ENCODE measurements around the gene MRPL27.
A peak's percentile ranks its signal among the peaks of the same experiment; 100 is the strongest.

The MRPL27 gene

GRCh38 chr17:50359005-50359699, 13.8 kb downstream of the MRPL27 start:
- no peak for DNase-seq

- DNase-seq = no peak
Observed at GRCh38 chr17:50358177-50358576, 14.8 kb downstream of the MRPL27 start.

DNA sequence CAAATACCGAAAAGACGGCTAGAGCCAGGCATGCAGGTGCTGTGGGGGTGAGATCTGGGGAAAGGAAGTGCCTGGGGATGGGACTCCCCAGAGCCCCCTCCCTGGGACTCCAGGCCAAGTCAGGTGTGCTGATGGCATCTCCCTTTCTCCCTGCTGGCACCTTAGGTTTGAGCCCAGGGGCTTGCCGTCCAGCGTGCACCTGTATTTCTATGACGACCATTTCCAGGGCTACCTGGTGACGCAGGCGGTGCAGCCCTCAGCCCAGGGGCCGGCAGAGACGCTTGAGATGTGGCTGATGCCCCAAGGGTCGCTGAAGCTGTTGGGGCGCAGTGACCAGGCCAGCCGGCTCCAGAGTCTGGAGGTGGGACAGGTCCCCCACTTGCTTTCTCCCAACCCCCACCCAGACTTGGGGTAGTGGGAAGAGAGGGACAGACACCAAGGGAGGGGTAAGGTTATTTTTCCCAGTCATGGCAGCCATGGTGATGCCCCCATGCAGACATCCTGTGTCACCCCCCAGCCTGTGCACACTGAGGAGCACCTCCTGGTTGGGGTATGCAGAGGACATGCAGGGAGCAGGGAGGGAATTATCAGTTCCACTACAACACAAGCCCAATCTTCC, 16.0 kb downstream of the MRPL27 start:
- no peak for DNase-seq

DNA sequence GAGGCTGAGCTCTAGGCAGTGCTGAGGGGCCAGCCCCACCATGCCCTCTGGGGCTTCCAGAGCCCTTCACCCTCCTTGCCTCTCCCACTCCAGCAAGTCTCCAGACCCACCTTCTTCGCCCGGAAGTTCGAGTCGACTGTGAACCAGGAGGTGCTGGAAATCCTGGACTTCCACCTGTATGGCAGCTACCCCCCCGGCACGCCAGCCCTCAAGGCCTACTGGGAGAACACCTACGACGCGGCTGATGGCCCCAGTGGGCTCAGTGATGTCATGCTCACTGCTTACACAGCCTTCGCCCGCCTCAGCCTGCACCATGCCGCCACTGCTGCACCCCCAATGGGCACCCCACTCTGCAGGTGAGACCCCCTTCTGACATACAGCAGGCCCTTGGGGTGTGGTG, 16.6 kb downstream of the MRPL27 start:
- DNase-seq = no peak

- DNase-seq = no peak
Observed at GRCh38 chr17:50355701-50356341, 17.2 kb downstream of the MRPL27 start.

GRCh38 chr17:50355336-50355700, 17.7 kb downstream of the MRPL27 start:
- no peak for DNase-seq

GRCh38 chr17:50354776-50355175, 18.2 kb downstream of the MRPL27 start:
- DNase-seq = no peak

- no peak for DNase-seq
Observed at GRCh38 chr17:50354198-50354597, 18.8 kb downstream of the MRPL27 start.

GRCh38 chr17:50353600-50354195, 19.3 kb downstream of the MRPL27 start:
- DNase-seq = no peak

GRCh38 chr17:50352693-50353599, 20.0 kb downstream of the MRPL27 start:
- no peak for DNase-seq

GRCh38 chr17:50352072-50352692, 20.8 kb downstream of the MRPL27 start:
- DNase-seq = no peak

DNA sequence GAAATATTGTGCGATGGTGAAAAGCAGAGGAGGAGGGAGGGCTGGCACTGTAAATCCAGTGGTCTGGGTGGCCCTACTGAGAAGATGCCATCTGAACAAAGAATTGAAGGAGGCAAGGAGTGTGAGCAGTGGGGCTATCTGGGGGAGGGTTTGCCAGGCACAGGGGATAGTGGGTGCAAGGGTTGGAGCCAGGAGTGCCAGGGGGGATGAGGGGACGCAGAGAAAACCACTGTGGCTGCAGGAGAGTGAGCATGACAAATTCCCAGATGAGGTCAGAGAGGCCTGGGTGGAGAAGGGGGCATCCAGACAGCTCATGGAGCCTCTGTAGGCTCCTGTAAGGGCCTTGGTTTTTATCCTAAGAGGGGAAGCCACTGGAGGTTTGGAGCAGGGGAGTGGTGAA, 22.3 kb downstream of the MRPL27 start:
- no peak for DNase-seq

DNA sequence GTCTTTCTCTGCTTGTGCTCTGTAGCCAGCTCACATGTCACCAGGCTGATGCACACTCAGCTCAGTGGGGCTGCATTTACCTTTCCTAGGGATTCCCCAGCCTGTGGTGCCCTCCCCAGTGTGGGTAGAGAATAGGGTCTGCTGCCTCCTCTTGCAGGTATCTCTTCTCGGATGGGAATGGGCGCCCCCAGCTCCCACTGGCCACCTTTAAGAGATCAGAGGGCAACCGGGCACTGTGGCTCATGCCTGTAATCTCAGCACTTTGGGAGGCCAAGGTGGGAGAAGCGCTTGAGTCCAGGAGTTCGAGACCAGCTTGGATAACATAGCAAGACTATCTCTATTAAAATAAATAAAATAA, 23.8 kb downstream of the MRPL27 start:
- DNase-seq = no peak

- DNase-seq = no peak
Observed at GRCh38 chr17:50348522-50349242, 24.3 kb downstream of the MRPL27 start.

DNA sequence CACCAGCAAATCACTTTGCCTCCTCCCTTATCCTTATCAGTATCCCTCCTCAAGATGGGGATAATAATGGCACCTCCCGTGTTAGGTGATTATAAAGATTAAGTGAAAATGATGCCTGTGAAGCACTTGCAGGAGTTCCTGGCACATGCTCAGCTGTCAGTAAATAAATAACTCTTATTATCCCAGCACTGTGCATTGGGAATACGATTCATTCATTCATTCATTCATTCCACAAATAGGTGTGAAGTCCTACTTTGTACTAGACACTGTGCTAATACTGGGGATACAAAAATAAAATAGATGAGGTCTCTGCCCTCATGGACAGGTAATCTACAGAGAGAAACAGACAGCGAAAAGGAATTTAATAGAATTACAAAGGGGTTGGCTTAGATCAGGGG, 25.1 kb downstream of the MRPL27 start:
- DNase-seq = no peak

- no peak for DNase-seq
Observed at GRCh38 chr17:50347117-50347893, 25.7 kb downstream of the MRPL27 start.

DNA sequence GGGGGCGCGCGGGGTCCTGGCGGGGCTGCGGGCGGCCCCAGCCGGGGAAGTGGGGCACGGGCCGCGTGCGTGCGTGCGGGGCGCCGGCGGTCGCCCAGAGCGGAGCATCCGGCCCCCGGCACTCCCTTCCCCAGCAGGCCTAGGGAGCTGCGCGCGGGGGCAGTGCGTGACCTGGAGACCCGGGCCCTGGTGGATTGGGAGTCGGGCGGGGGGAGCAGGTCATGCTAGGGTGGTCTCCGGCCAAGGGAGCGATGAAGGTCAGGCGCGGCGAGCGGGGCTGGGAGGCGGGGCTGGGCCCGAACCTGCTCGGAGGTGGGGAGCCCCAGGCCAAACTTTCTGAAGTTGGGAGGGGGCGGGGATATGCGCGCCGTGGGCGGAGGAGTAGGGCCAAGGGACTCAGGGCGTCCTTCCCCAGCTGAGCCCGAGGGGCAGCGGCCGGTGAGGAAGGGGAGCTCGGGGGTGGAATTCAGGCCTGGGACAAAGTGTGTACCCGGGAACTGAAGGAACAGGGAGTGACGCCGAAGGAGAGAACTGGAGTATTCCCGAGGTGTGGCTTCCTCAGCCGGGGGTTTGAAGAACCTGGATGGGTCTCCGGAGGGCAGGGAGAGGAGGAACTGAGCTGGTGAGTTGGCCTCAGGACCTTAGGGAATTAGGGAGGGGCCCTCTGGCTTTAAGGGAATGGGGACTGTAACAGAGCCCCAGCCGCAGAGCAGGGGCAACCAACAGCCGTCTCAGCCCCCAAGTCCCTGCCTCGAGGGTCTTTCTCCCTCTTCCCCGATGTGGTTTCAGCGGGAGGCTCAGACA, 26.5 kb downstream of the MRPL27 start:
- no peak for DNase-seq

- DNase-seq = peak; percentile 52
Observed at GRCh38 chr17:50345432-50346312, 27.3 kb downstream of the MRPL27 start, which contains the start of gene XYLT2. Gene XYLT2, plus strand, starts transcription at chr17:50346126. Its CDS starts 15 bp downstream, at chr17:50346141.
